SU-DHL-6 (cell line): ENCODE measurements around the gene GJD4.

Source experiments
- H2AFZ ChIP-seq: fragments of 200-600 bp; sonication (generic); 2 replicates; pipeline ENCODE4 v1.6.1; 2014; ENCODE audit warnings: low read depth, mild to moderate bottlenecking, moderate library complexity, mixed read lengths, antibody characterized with exemption, low read length; ENCODE audit not compliant: severe bottlenecking
- H3F3A ChIP-seq: fragments of 200-600 bp; shearing (Covaris generic); 2 replicates; pipeline ENCODE4 v1.6.0; 2016; ENCODE audit warnings: antibody characterized with exemption, mild to moderate bottlenecking; ENCODE audit not compliant: insufficient read depth
- H3K27ac ChIP-seq: fragments of 200-600 bp; sonication (generic); 2 replicates; pipeline ENCODE4 v1.5.1; 2016; ENCODE audit warnings: low read depth, mild to moderate bottlenecking, low read length, moderate library complexity, mixed read lengths
- H3K27me3 ChIP-seq: fragments of 200-600 bp; sonication (generic), shearing (Covaris generic); 2 replicates; pipeline ENCODE4 v1.6.0; 2014; ENCODE audit warnings: mild to moderate bottlenecking, low read length
- H3K36me3 ChIP-seq: fragments of 200-600 bp; sonication (generic); 2 replicates; pipeline ENCODE4 v1.6.1; 2014; ENCODE audit warnings: mild to moderate bottlenecking, low read length, mixed read lengths
- H3K4me2 ChIP-seq: fragments of 300-600, 200-600 bp; shearing (Covaris generic), sonication (generic); 2 replicates; pipeline ENCODE4 v1.6.0; 2014; ENCODE audit warnings: low read length, low read depth, mild to moderate bottlenecking; ENCODE audit not compliant: poor library complexity, severe bottlenecking
- H3K4me3 ChIP-seq: fragments of 200-600 bp; sonication (generic); 2 replicates; pipeline ENCODE4 v1.5.1; 2014; ENCODE audit warnings: antibody characterized with exemption, low read length, mild to moderate bottlenecking, mixed read lengths; ENCODE audit not compliant: insufficient read depth, poor library complexity, severe bottlenecking
- H3K79me2 ChIP-seq: fragments of 200-600 bp; sonication (generic); 2 replicates; pipeline ENCODE4 v1.6.1; 2014; ENCODE audit warnings: mild to moderate bottlenecking, low read length, moderate library complexity; ENCODE audit not compliant: insufficient read depth
- H3K9ac ChIP-seq: fragments of 200-600 bp; sonication (generic); 2 replicates; pipeline ENCODE4 v1.7.0; 2014; ENCODE audit warnings: mild to moderate bottlenecking, low read length
- H3K9me2 ChIP-seq: fragments of 200-600 bp; sonication (generic); replicated peaks from 2 replicates; pipeline ENCODE4 v1.6.1; 2014; ENCODE audit warnings: low read length; ENCODE audit not compliant: insufficient read depth
- H3K9me3 ChIP-seq: fragments of 200-600 bp; sonication (generic); 2 replicates; pipeline ENCODE4 v1.6.1; 2014; ENCODE audit warnings: low read length, mixed read lengths; ENCODE audit not compliant: insufficient read depth
- H4K20me1 ChIP-seq: fragments of 200-600 bp; sonication (generic); 2 replicates; pipeline ENCODE4 v1.6.1; 2014; ENCODE audit warnings: low read depth, mild to moderate bottlenecking, antibody characterized with exemption, low read length, moderate library complexity, mixed read lengths
- CTCF ChIP-seq: fragments of 200-600 bp; sonication (generic); IDR thresholded peaks from one replicate; pipeline ENCODE4 v1.5.1; 2017; ENCODE audit warnings: antibody characterized with exemption, mild to moderate bottlenecking, low read length, moderate library complexity; ENCODE audit not compliant: insufficient read depth, poor library complexity, severe bottlenecking
- EZH2phosphoT487 ChIP-seq: fragments of 200-600 bp; sonication (generic), shearing (Covaris generic); conservative IDR thresholded peaks from 2 replicates; pipeline ENCODE4 v1.6.1; 2018; ENCODE audit warnings: mild to moderate bottlenecking, antibody characterized with exemption, low read length, moderate library complexity, mixed read lengths

The GJD4 gene

GRCh38 chr10:35570397-35570796 lies 34.7 kb upstream of the GJD4 start:
- Histone ChIP-seq H3K4me3 (no peak overlapping the region), H4K20me1 (no peaks in the 10 kb centered on the region), H3K4me2 (no peak overlapping the region), H3K27me3 (no peaks in the 10 kb centered on the region), H3K9ac (no peak overlapping the region), H3F3A (no peaks in the 10 kb centered on the region), H3K9me2 (no peaks in the 10 kb centered on the region), H3K79me2 (no peaks in the 10 kb centered on the region), H3K36me3 (no peaks in the 10 kb centered on the region), H2AFZ (no peak overlapping the region), H3K9me3 (no peaks in the 10 kb centered on the region), H3K27ac (no peak overlapping the region)
- TF ChIP-seq CTCF (no peak), EZH2phosphoT487 (no peak)

GRCh38 chr10:35572583-35572982 lies 32.6 kb upstream of the GJD4 start:
- no peak overlapping the region for H3K27ac ChIP-seq
- H2AFZ ChIP-seq: no peak overlapping the region
- H3K9ac ChIP-seq: no peak overlapping the region
- no peaks in the 10 kb centered on the region for H4K20me1 ChIP-seq
- no peak overlapping the region for H3K4me2 ChIP-seq
- no peaks in the 10 kb centered on the region for H3K9me2 ChIP-seq
- no peak for TF ChIP-seq EZH2phosphoT487
- TF ChIP-seq CTCF: no peak
- no peaks in the 10 kb centered on the region for H3K79me2 ChIP-seq
- no peaks in the 10 kb centered on the region for H3K27me3 ChIP-seq
- H3K36me3 ChIP-seq: no peaks in the 10 kb centered on the region
- H3K4me3 ChIP-seq: no peak overlapping the region
- no peaks in the 10 kb centered on the region for H3K9me3 ChIP-seq
- H3F3A ChIP-seq: no peaks in the 10 kb centered on the region

GRCh38 chr10:35573796-35574195 lies 31.3 kb upstream of the GJD4 start:
- H3K9me3 ChIP-seq: no peaks in the 10 kb centered on the region
- no peak overlapping the region for H3K4me3 ChIP-seq
- H4K20me1 ChIP-seq: no peaks in the 10 kb centered on the region
- H3K79me2 ChIP-seq: no peaks in the 10 kb centered on the region
- no peaks in the 10 kb centered on the region for H3K9me2 ChIP-seq
- H3K27me3 ChIP-seq: no peaks in the 10 kb centered on the region
- no peak overlapping the region for H3K9ac ChIP-seq
- no peaks in the 10 kb centered on the region for H3K36me3 ChIP-seq
- no peaks in the 10 kb centered on the region for H3F3A ChIP-seq
- H2AFZ ChIP-seq: no peak overlapping the region
- TF ChIP-seq CTCF (no peak), EZH2phosphoT487 (no peak)
- H3K27ac ChIP-seq: no peak overlapping the region
- H3K4me2 ChIP-seq: no peak overlapping the region
